Superior temporal gyrus (tissue), 1 donor: ENCODE results near the gene ADAMTS13.
A peak's percentile ranks its signal among the peaks of the same experiment; 100 is the strongest.
"Not testable (repeated sequence)": the region's sequence is repeated elsewhere in the genome, so short reads cannot be mapped to it uniquely, and the experiment has no call there.

Experiments used
- DNase-seq: peaks from one replicate; pipeline ENCODE4 v3.0.0-alpha.2; 2016; ENCODE audit errors: extremely low spot score

ADAMTS13 gene

GRCh38 chr9:133425049-133425632, 3.0 kb downstream of the ADAMTS13 start:
- DNase-seq: no peak

- DNase-seq: no peak
Measured at GRCh38 chr9:133426011-133426410, 3.8 kb downstream of the ADAMTS13 start.

- DNase-seq: no peak
Measured at GRCh38 chr9:133427658-133428348, 5.6 kb downstream of the ADAMTS13 start.

- DNase-seq: no peak
Measured at GRCh38 chr9:133428617-133429101, 6.5 kb downstream of the ADAMTS13 start.

GRCh38 chr9:133429214-133429613, 7.0 kb downstream of the ADAMTS13 start:
- no peak for DNase-seq

GRCh38 chr9:133429641-133430161, 7.5 kb downstream of the ADAMTS13 start:
- DNase-seq: no peak

GRCh38 chr9:133430244-133430643, 8.1 kb downstream of the ADAMTS13 start:
- no peak for DNase-seq

- no peak for DNase-seq
Measured at GRCh38 chr9:133433351-133433843, 11.2 kb downstream of the ADAMTS13 start.

GRCh38 chr9:133436681-133437080, 14.5 kb downstream of the ADAMTS13 start:
- DNase-seq: no peak

- DNase-seq: no peak
Measured at GRCh38 chr9:133437753-133438531, 15.8 kb downstream of the ADAMTS13 start.

- DNase-seq: no peak
Measured at GRCh38 chr9:133439337-133439736, 17.2 kb downstream of the ADAMTS13 start.

GRCh38 chr9:133440874-133441273, 18.7 kb downstream of the ADAMTS13 start:
- DNase-seq: peak; percentile 22

- DNase-seq: no peak
Measured at GRCh38 chr9:133441571-133441970, 19.4 kb downstream of the ADAMTS13 start.

- no peak for DNase-seq
Measured at GRCh38 chr9:133443248-133443647, 21.1 kb downstream of the ADAMTS13 start.

GRCh38 chr9:133443982-133444381, 21.8 kb downstream of the ADAMTS13 start:
- DNase-seq: no peak

GRCh38 chr9:133445293-133445969, 23.3 kb downstream of the ADAMTS13 start:
- DNase-seq: no peak

GRCh38 chr9:133448487-133448972, 26.4 kb downstream of the ADAMTS13 start:
- no peak for DNase-seq

- no peak for DNase-seq
Measured at GRCh38 chr9:133449760-133450159, 27.6 kb downstream of the ADAMTS13 start.

GRCh38 chr9:133451865-133452264, 29.7 kb downstream of the ADAMTS13 start:
- DNase-seq: not testable (repeated sequence)

GRCh38 chr9:133452562-133452961, 30.4 kb downstream of the ADAMTS13 start:
- DNase-seq: no peak

GRCh38 chr9:133453651-133454050, 31.5 kb downstream of the ADAMTS13 start:
- DNase-seq: peak; percentile 45
